SU-DHL-6 (cell line): ENCODE data around the gene ERCC3.

Experiments used
- H2AFZ ChIP-seq: fragments of 200-600 bp; sonication (generic); 2 replicates; pipeline ENCODE4 v1.6.1; 2014; ENCODE audit warnings: low read depth, mild to moderate bottlenecking, moderate library complexity, mixed read lengths, antibody characterized with exemption, low read length; ENCODE audit not compliant: severe bottlenecking
- H3F3A ChIP-seq: fragments of 200-600 bp; shearing (Covaris generic); 2 replicates; pipeline ENCODE4 v1.6.0; 2016; ENCODE audit warnings: antibody characterized with exemption, mild to moderate bottlenecking; ENCODE audit not compliant: insufficient read depth
- H3K27ac ChIP-seq: fragments of 200-600 bp; sonication (generic); 2 replicates; pipeline ENCODE4 v1.5.1; 2016; ENCODE audit warnings: low read depth, mild to moderate bottlenecking, low read length, moderate library complexity, mixed read lengths
- H3K27me3 ChIP-seq: fragments of 200-600 bp; sonication (generic), shearing (Covaris generic); 2 replicates; pipeline ENCODE4 v1.6.0; 2014; ENCODE audit warnings: mild to moderate bottlenecking, low read length
- H3K36me3 ChIP-seq: fragments of 200-600 bp; sonication (generic); 2 replicates; pipeline ENCODE4 v1.6.1; 2014; ENCODE audit warnings: mild to moderate bottlenecking, low read length, mixed read lengths
- H3K4me2 ChIP-seq: fragments of 300-600, 200-600 bp; shearing (Covaris generic), sonication (generic); 2 replicates; pipeline ENCODE4 v1.6.0; 2014; ENCODE audit warnings: low read length, low read depth, mild to moderate bottlenecking; ENCODE audit not compliant: poor library complexity, severe bottlenecking
- H3K4me3 ChIP-seq: fragments of 200-600 bp; sonication (generic); 2 replicates; pipeline ENCODE4 v1.5.1; 2014; ENCODE audit warnings: antibody characterized with exemption, low read length, mild to moderate bottlenecking, mixed read lengths; ENCODE audit not compliant: insufficient read depth, poor library complexity, severe bottlenecking
- H3K79me2 ChIP-seq: fragments of 200-600 bp; sonication (generic); 2 replicates; pipeline ENCODE4 v1.6.1; 2014; ENCODE audit warnings: mild to moderate bottlenecking, low read length, moderate library complexity; ENCODE audit not compliant: insufficient read depth
- H3K9ac ChIP-seq: fragments of 200-600 bp; sonication (generic); 2 replicates; pipeline ENCODE4 v1.7.0; 2014; ENCODE audit warnings: mild to moderate bottlenecking, low read length
- H3K9me2 ChIP-seq: fragments of 200-600 bp; sonication (generic); replicated peaks from 2 replicates; pipeline ENCODE4 v1.6.1; 2014; ENCODE audit warnings: low read length; ENCODE audit not compliant: insufficient read depth
- H3K9me3 ChIP-seq: fragments of 200-600 bp; sonication (generic); 2 replicates; pipeline ENCODE4 v1.6.1; 2014; ENCODE audit warnings: low read length, mixed read lengths; ENCODE audit not compliant: insufficient read depth
- H4K20me1 ChIP-seq: fragments of 200-600 bp; sonication (generic); 2 replicates; pipeline ENCODE4 v1.6.1; 2014; ENCODE audit warnings: low read depth, mild to moderate bottlenecking, antibody characterized with exemption, low read length, moderate library complexity, mixed read lengths
- EZH2phosphoT487 ChIP-seq: fragments of 200-600 bp; sonication (generic), shearing (Covaris generic); conservative IDR thresholded peaks from 2 replicates; pipeline ENCODE4 v1.6.1; 2018; ENCODE audit warnings: mild to moderate bottlenecking, antibody characterized with exemption, low read length, moderate library complexity, mixed read lengths
- TF ChIP-seq, protein P1 (sequence below): fragments of 200-600 bp; sonication (generic); IDR thresholded peaks from one replicate; pipeline ENCODE4 v1.5.1; 2017; ENCODE audit warnings: antibody characterized with exemption, mild to moderate bottlenecking, low read length, moderate library complexity; ENCODE audit not compliant: insufficient read depth, poor library complexity, severe bottlenecking

The ERCC3 gene

DNA sequence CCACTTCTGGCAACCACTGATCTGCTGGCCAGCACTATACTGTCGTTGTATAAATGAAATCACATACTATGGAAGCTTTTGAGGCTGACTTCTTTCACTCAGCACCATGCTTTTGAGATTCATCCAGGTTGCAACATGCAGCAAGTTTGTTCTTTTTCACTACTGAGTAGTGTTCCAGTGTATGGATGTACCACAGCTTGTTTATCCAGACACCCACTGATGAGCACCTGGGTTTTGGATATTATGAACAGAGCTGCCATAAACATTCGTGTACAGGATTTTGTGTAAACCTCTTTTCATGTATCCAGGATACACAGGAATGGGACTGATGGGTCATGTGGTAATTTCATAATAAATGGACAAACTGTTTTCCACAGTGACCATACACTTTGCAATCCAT, 10.7 kb downstream of the ERCC3 start:
- Histone ChIP-seq H3K4me3 (no peak overlapping the region), H3K4me2 (no peak overlapping the region), H3K36me3 (peaks cover 29% of the 10 kb centered on the region), H3K27ac (no peak overlapping the region), H3K9me2 (no peaks in the 10 kb centered on the region), H4K20me1 (no peaks in the 10 kb centered on the region; the same call in 1 of the 2 replicates), H3K79me2 (peaks cover 12% of the 10 kb centered on the region; the same call in 1 of the 2 replicates), H3K9me3 (no peaks in the 10 kb centered on the region), H3K27me3 (no peaks in the 10 kb centered on the region), H2AFZ (no peak overlapping the region), H3K9ac (no peak overlapping the region), H3F3A (no peaks in the 10 kb centered on the region)
- TF ChIP-seq, protein P1, sequence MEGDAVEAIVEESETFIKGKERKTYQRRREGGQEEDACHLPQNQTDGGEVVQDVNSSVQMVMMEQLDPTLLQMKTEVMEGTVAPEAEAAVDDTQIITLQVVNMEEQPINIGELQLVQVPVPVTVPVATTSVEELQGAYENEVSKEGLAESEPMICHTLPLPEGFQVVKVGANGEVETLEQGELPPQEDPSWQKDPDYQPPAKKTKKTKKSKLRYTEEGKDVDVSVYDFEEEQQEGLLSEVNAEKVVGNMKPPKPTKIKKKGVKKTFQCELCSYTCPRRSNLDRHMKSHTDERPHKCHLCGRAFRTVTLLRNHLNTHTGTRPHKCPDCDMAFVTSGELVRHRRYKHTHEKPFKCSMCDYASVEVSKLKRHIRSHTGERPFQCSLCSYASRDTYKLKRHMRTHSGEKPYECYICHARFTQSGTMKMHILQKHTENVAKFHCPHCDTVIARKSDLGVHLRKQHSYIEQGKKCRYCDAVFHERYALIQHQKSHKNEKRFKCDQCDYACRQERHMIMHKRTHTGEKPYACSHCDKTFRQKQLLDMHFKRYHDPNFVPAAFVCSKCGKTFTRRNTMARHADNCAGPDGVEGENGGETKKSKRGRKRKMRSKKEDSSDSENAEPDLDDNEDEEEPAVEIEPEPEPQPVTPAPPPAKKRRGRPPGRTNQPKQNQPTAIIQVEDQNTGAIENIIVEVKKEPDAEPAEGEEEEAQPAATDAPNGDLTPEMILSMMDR = no peak

DNA sequence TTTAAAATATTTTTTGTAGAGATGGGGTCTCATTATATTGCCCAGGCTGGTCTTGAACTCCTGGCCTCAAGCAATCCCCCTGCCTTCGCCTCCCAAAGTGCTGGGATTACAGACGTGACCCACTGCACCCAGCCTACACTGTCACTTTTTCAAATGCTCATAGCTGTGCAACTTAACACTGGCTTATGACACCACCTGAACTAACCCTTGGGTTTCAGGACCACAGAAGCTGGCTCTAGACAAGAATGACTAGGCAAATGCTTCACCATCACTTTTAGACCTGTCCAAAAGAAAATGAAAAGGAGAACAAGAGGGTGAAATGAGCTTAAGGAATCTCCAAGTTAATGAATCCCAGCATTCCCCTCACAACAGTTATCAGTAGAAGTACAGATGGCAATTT, 13.3 kb downstream of the ERCC3 start:
- Histone ChIP-seq H3F3A (no peaks in the 10 kb centered on the region), H3K27me3 (no peaks in the 10 kb centered on the region), H2AFZ (no peak overlapping the region), H3K27ac (no peak overlapping the region), H3K4me3 (no peak overlapping the region), H3K36me3 (peaks cover 17% of the 10 kb centered on the region), H4K20me1 (no peaks in the 10 kb centered on the region; the same call in 1 of the 2 replicates), H3K4me2 (no peak overlapping the region), H3K9me3 (no peaks in the 10 kb centered on the region), H3K79me2 (peaks cover 12% of the 10 kb centered on the region; the same call in 1 of the 2 replicates), H3K9me2 (no peaks in the 10 kb centered on the region), H3K9ac (no peak overlapping the region)
- no peak for TF ChIP-seq EZH2phosphoT487
- TF ChIP-seq, protein P1 = no peak

DNA sequence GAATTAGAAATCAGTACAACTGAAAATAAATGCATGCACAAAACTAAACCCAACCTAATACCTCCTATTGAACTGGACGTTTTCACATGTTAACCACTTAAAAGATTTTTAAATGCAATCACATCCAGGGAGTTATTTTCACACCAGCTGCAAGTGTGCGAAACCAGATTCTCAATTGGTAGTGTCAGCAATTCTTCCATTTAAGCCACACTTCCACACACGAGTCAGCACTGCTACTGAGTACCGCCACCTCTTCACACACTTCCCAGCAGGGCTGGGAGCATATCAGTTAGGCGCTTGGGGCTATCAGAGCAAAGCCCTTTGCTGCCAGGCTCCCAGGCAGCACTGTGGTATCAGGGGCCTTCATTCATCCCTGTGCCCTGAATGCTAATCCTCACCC, 14.2 kb downstream of the ERCC3 start:
- H3K9me3 ChIP-seq = no peaks in the 10 kb centered on the region
- H3K4me2 ChIP-seq = no peak overlapping the region
- no peak overlapping the region for H3K4me3 ChIP-seq
- H3K27ac ChIP-seq = no peak overlapping the region
- peaks cover 13% of the 10 kb centered on the region for H3K36me3 ChIP-seq
- H3K9me2 ChIP-seq = no peaks in the 10 kb centered on the region
- no peak overlapping the region for H2AFZ ChIP-seq
- TF ChIP-seq EZH2phosphoT487 = no peak
- H3K79me2 ChIP-seq = peaks cover 12% of the 10 kb centered on the region; the same call in 1 of the 2 replicates
- no peaks in the 10 kb centered on the region for H3K27me3 ChIP-seq
- H4K20me1 ChIP-seq = no peaks in the 10 kb centered on the region; the same call in 1 of the 2 replicates
- H3K9ac ChIP-seq = no peak overlapping the region
- H3F3A ChIP-seq = no peaks in the 10 kb centered on the region

DNA sequence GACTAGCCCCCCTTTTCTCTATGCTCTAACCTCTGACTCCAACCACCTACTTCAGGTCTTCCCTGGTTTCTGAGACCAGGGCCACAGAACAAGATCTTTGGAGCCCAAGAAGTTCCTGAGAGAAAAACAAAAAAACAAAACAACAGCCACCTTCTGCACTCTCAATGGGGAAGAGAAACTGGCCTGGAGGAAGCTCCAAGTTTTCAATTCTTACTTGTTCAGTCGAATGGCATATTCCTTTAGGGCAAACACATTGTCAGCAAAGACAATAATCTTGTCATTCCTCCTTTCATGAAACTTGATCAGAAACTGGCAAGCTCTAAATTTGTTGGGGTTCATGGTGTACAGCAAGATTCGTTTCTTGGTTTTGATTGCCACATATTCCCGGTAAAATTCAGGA, 15.0 kb downstream of the ERCC3 start:
- Histone ChIP-seq H3K9me3 (no peaks in the 10 kb centered on the region), H3K36me3 (peaks cover 7% of the 10 kb centered on the region), H3K27ac (no peak overlapping the region)

More for the DNA sequence above, 15.0 kb downstream of the ERCC3 start:
- peaks cover 7% of the 10 kb centered on the region; the same call in 1 of the 2 replicates for H3K79me2 ChIP-seq
- no peak overlapping the region for H3K4me2 ChIP-seq
- no peaks in the 10 kb centered on the region for H3F3A ChIP-seq
- H4K20me1 ChIP-seq = no peaks in the 10 kb centered on the region; the same call in 1 of the 2 replicates
- TF ChIP-seq, protein P1 = no peak
- no peak for TF ChIP-seq EZH2phosphoT487
- no peak overlapping the region for H3K9ac ChIP-seq
- no peak overlapping the region for H3K4me3 ChIP-seq
- no peaks in the 10 kb centered on the region for H3K27me3 ChIP-seq
- no peak overlapping the region for H2AFZ ChIP-seq
- no peaks in the 10 kb centered on the region for H3K9me2 ChIP-seq
